GM18508 (cell line): ENCODE measurements around the gene KCNA1.

Experiments used
- ATAC-seq: cut with Tn5 transposase; IDR thresholded peaks from one replicate; pipeline ENCODE4 v1.9.1; 2021; ENCODE audit warnings: moderate number of reproducible peaks; ENCODE audit not compliant: insufficient read depth, unreplicated experiment

The KCNA1 gene

GRCh38 chr12:4958697-4959375 lies 49.1 kb downstream of the KCNA1 start:
- ATAC-seq: no peak

- ATAC-seq: no peak
Measured at GRCh38 chr12:4959381-4959780, 49.7 kb downstream of the KCNA1 start.

DNA sequence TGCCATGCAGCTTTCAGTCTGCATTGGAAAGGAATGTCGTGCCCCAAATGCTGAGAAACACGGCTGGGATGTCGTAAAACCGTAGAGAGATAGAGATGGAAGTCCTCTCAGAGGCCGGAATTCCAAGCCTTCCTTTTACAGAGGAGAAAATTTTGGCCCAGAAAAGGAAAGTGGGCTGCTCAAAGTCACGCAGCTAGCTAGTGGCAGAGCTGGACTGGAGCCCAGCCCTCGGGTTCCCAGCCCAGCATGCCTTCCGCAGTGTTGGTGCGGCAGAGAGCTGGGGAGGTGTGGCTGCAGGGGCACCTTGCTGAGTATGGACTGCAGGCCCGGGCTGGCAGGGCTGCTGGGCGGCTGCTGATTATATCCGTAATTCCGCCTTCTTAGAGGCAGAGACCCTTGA lies 50.3 kb downstream of the KCNA1 start:
- ATAC-seq: no peak

- no peak for ATAC-seq
Measured at GRCh38 chr12:4960547-4960946, 50.8 kb downstream of the KCNA1 start.

GRCh38 chr12:4961311-4961710 lies 51.6 kb downstream of the KCNA1 start:
- ATAC-seq: no peak

DNA sequence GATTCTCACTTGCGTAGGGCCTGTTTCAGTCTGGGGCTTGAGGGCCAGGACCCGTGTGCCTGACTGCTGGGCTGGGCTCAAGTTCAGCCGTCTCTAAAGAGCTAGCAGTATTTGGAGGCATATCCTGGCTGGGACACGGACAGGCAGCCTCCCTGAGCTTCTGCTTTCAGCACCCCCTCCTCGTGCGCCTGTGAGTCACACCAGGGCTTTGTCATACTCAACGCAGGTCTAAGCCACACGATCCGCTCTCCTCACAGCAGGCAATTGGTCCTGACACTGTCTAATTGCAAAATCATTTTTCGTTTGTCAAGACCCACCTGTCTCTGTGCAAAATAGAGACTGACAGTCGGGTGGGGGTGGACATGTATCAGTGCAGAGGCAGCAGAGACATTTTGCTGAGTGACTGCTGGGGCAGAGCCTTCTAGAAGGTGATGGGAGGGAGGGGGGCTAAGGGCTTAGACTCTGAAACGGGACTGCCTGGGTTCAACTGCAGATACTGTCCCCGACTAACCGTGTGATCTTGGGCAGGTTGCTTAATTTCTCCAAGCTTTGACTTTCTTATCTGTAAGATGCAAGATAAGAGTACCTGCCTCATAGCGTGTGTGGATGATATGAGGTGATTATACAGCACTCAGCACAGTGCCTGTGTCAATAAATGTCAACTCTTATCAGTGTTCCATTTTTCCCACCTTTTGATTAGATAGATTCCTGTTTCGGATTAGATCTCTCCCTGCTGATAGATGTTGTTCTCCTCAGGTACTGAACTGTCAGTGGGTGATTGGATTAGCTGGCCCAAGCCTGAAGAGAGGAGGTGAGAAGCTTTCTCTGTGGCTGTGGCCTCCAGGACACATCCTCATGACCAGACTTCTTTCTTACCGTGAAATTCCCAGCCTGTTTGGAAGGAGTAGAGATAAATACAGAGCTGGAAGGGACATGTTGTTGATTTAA lies 53.1 kb downstream of the KCNA1 start:
- ATAC-seq: no peak
